ENCODE results near the gene RMND1. TPM values are rescaled to one million over a fixed set of nuclear protein-coding genes. Genes with fewer than 3 reads are reported as not detected.

RMND1 gene
- total RNA-seq, 2 experiments from 2014 or later = 6.5 to 7.5 TPM

DNA sequence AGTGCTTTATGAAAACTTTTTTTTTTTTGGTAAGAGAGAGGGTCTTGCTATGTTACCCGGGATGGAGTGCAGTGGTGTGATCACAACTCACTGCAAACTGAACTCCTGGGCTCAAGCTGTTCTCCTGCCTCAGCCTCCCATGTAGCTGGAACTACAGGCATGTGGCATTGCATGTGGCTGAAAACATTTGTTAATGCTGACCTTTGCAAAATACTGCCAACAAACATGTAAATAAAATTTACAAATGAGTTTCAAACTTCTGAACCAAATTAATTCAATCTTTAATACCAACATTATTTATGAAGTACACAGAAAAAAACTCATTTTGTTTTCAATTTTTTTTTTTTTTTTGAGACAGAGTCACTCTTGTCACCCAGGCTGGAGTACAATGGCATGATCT, 34.4 kb downstream of the RMND1 start:
- intact Hi-C loops (cut with DNase I, micrococcal nuclease) = no loop called here
- peaks cover 5% of the 10 kb centered on the region for H3K9me3 Mint-ChIP-seq
- no peak overlapping the region for H3K4me3 Mint-ChIP-seq
- no peak for DNase-seq
- ChIA-PET CTCF (no interaction called here), POLR2A (no interaction called here)
- Histone ChIP-seq H3K36me3 (ENCODE audit: insufficient read depth, low read length) (peaks cover 22% of the 10 kb centered on the region), H3K27me3 (ENCODE audit: control insufficient read depth in 1 of 2, insufficient read depth in 2 of 2, low read length in 2 of 2) (no peaks in the 10 kb centered on the region), H3K4me3 (ENCODE audit: low read length) (no peak overlapping the region), H3K27ac (ENCODE audit: low read depth in 1 of 2, low read length in 2 of 2) (no peak overlapping the region), H3K4me1 (ENCODE audit: insufficient read depth, low read length) (peaks cover 15% of the 10 kb centered on the region), H3K9me3 (ENCODE audit: control insufficient read depth in 1 of 2, insufficient read depth in 1 of 2, low read length in 2 of 2) (no peaks in the 10 kb centered on the region)
- peaks cover 62% of the 10 kb centered on the region for H3K36me3 Mint-ChIP-seq (ENCODE audit: low read depth)
- TF ChIP-seq CTCF (IDR thresholded peaks at IDR 0.05) = no peak
- no peak overlapping the region for H3K27ac Mint-ChIP-seq
- peaks cover 30% of the 10 kb centered on the region for H3K4me1 Mint-ChIP-seq (ENCODE audit: low read depth)
- no peak for ATAC-seq (ENCODE audit: poor library complexity)
- H3K27me3 Mint-ChIP-seq = no peaks in the 10 kb centered on the region

DNA sequence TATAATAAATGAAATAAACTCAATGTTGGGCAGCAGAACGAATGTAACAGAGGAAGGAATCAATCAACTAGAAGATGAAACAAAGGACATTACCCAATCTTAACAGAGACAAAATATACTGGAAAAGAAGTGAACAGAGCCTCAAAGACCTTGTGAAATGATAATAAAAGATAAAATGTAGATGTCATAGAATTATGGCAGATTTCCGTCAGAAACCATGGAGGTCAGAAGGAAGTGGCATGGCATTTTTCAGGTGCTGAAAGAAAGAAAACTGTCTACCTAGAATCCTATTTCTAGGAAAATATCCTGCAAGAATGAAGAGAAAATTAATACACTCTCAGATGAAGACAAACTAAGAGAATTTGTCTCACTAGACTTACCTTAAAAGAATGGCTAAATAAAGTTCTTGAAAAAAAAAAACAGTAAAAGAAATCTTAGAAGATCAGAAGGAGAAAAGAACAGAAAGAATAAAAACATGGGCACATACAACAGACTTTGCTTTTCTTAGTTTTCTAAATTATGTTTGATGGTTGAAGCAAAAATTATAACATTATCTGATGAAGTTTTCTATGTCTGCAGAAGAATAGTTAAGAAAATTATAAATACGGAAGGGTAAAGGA, 37.2 kb downstream of the RMND1 start:
- H3K27me3 Mint-ChIP-seq = no peaks in the 10 kb centered on the region
- TF ChIP-seq CTCF (IDR thresholded peaks at IDR 0.05) = no peak
- ChIA-PET CTCF (interaction anchor here (1.2 kb wide), 1 partner anchor 37 kb away, joined by 3 read pairs; the partner anchor contains the start of gene RMND1), POLR2A (interaction anchor here (1.4 to 2.1 kb wide), 3 partner anchors 8 to 24 kb away, joined by 6 to 31 read pairs (median 15); partner anchors contain the start of gene ZBTB2)
- DNase-seq = no peak
- peaks cover 5% of the 10 kb centered on the region for H3K9me3 Mint-ChIP-seq
- H3K27ac Mint-ChIP-seq = peak overlapping the region; percentile 87
- intact Hi-C loops (cut with DNase I, micrococcal nuclease) = no loop called here
- ATAC-seq (ENCODE audit: poor library complexity) = no peak
- Histone ChIP-seq H3K27me3 (ENCODE audit: control insufficient read depth in 1 of 2, insufficient read depth in 2 of 2, low read length in 2 of 2) (no peaks in the 10 kb centered on the region), H3K36me3 (ENCODE audit: insufficient read depth, low read length) (peaks cover 17% of the 10 kb centered on the region), H3K4me3 (ENCODE audit: low read length) (no peak overlapping the region), H3K9me3 (ENCODE audit: control insufficient read depth in 1 of 2, insufficient read depth in 1 of 2, low read length in 2 of 2) (no peaks in the 10 kb centered on the region), H3K27ac (ENCODE audit: low read depth in 1 of 2, low read length in 2 of 2) (no peak overlapping the region), H3K4me1 (ENCODE audit: insufficient read depth, low read length) (peaks cover 15% of the 10 kb centered on the region)
- peaks cover 56% of the 10 kb centered on the region for H3K36me3 Mint-ChIP-seq (ENCODE audit: low read depth)
- H3K4me3 Mint-ChIP-seq = no peak overlapping the region
- peaks cover 32% of the 10 kb centered on the region for H3K4me1 Mint-ChIP-seq (ENCODE audit: low read depth)

- no peak overlapping the region for H3K4me3 ChIP-seq (ENCODE audit: low read length)
- peak overlapping the region; percentile 87 for H3K27ac Mint-ChIP-seq
- DNase-seq = peak; percentile 40 to 89 (median 52)
- H3K4me3 Mint-ChIP-seq = peak overlapping the region; percentile 57
- H3K36me3 ChIP-seq (ENCODE audit: insufficient read depth, low read length) = peaks cover 22% of the 10 kb centered on the region
- no peak overlapping the region for H3K27ac ChIP-seq (ENCODE audit: low read depth in 1 of 2, low read length in 2 of 2)
- no peaks in the 10 kb centered on the region for H3K27me3 ChIP-seq (ENCODE audit: control insufficient read depth in 1 of 2, insufficient read depth in 2 of 2, low read length in 2 of 2)
- CTCF ChIA-PET = interaction anchor here (1.2 kb wide), 1 partner anchor 39 kb away, joined by 3 read pairs; the partner anchor contains the start of gene RMND1
- H3K27me3 Mint-ChIP-seq = no peaks in the 10 kb centered on the region
- H3K9me3 Mint-ChIP-seq = peaks cover 5% of the 10 kb centered on the region
- peak; percentile 99 for ATAC-seq (ENCODE audit: poor library complexity)
- H3K36me3 Mint-ChIP-seq (ENCODE audit: low read depth) = peaks cover 66% of the 10 kb centered on the region
- POLR2A ChIA-PET = interaction anchor here (0.7 to 2.1 kb wide), 8 partner anchors 9 to 38 kb away, joined by 3 to 31 read pairs (median 5); partner anchors contain the start of genes RMND1 and ZBTB2
- intact Hi-C loops (cut with DNase I, micrococcal nuclease) = loop anchor here in 1 of 2 experiments (2.0 kb wide), 1 partner anchor 15 kb away; no protein-coding TSS in a partner anchor
- TF ChIP-seq CTCF (IDR thresholded peaks at IDR 0.05) = no peak
- H3K4me1 ChIP-seq (ENCODE audit: insufficient read depth, low read length) = peaks cover 15% of the 10 kb centered on the region
- H3K9me3 ChIP-seq (ENCODE audit: control insufficient read depth in 1 of 2, insufficient read depth in 1 of 2, low read length in 2 of 2) = no peaks in the 10 kb centered on the region
- H3K4me1 Mint-ChIP-seq (ENCODE audit: low read depth) = peaks cover 37% of the 10 kb centered on the region
Measured at GRCh38 chr6:151413372-151414145, 38.4 kb downstream of the RMND1 start.
